GM12874 (cell line): Measurements from ENCODE around the gene NREP.

Experiments
- TF ChIP-seq, protein P1 (sequence below): IDR thresholded peaks from 2 replicates; pipeline ENCODE4 v1.5.1; 2011; ENCODE audit warnings: low read depth, mild to moderate bottlenecking, control low read depth, low read length, moderate library complexity; ENCODE audit not compliant: insufficient read depth

Gene NREP

DNA sequence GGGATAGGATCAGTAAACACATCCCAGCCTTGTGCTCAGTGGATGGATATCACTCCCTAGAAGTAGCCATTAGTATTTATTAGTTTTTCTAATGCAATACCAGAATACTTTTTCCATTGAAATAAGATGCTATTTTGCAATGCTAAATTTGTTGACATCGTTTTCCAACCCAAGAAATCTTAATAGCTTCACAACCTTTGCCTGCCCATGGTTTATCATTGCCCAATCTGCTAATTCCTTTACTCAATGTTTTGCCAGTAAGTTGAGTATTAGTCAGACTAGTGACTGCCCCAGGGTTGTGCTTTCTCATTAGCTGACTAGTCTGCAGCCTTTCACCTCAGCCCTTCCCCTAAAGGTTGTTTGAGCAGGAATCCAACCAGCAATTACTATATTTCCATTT lies 62.9 kb downstream of the NREP start:
- TF ChIP-seq, protein P1, sequence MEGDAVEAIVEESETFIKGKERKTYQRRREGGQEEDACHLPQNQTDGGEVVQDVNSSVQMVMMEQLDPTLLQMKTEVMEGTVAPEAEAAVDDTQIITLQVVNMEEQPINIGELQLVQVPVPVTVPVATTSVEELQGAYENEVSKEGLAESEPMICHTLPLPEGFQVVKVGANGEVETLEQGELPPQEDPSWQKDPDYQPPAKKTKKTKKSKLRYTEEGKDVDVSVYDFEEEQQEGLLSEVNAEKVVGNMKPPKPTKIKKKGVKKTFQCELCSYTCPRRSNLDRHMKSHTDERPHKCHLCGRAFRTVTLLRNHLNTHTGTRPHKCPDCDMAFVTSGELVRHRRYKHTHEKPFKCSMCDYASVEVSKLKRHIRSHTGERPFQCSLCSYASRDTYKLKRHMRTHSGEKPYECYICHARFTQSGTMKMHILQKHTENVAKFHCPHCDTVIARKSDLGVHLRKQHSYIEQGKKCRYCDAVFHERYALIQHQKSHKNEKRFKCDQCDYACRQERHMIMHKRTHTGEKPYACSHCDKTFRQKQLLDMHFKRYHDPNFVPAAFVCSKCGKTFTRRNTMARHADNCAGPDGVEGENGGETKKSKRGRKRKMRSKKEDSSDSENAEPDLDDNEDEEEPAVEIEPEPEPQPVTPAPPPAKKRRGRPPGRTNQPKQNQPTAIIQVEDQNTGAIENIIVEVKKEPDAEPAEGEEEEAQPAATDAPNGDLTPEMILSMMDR: no peak

DNA sequence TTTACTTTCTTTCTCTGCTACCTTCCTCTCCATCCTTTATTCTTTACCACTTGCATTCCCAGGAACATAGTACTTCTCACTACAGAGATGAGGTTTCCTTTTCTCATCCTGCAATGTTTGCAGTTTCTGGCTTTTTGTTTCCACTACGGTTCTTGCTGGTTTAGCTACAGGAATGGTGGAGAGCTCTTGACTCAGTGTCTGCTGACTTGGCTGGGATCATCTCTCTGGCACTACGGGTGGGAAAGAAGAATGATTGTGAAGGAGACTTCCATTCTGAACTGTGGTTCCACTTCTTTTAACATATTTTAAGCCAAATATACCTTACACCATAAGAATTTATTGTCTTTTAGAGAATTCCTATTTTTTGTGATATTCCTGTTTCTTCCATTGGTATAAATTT lies 65.1 kb downstream of the NREP start:
- TF ChIP-seq, protein P1: no peak

DNA sequence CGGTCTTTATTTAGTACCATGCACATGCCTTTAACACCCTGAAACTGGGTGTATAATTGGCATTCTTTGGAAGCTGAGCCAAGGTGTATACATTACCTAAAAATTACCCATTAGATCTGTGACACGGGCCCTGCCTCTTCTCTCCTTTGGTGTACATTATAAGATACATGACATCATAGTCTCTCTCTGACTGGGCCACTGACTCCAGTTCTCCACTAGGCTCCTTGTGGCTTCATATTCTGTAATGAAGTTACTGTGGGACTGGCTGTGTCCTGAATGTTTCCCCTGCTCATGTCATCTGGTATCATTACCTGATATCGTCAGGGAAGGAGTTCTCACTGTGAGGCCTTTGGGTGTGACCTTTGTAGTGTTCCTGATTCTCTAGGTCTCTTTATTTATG lies 65.5 kb downstream of the NREP start:
- TF ChIP-seq, protein P1: no peak

DNA sequence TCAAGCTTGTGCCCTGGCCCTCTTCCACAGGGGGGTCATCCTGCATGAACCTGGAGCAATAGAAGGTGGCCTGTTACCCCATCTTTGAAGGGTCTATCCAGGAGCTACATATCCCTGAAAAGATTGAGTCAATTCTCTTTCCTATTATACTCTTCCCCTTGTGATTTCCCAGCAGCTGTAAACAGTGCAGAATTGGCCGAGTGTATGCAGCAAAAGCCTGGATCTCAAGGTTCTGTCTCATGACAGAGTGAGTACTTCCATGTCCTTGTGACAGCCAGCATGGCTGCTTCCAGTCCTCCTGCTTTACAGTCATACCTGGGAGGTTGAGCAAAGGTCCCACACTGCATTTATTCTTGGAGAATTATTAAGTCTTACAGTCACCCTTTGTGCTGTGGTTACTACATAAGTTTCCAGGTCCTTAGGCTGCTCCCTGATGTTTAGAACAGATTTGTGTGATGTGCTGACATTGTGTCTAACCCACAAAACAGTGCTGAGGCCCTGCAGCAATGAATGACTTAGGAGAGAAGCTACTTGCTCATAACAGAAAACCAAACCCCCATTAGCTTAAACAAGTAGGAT lies 67.5 kb downstream of the NREP start:
- TF ChIP-seq, protein P1: no peak

DNA sequence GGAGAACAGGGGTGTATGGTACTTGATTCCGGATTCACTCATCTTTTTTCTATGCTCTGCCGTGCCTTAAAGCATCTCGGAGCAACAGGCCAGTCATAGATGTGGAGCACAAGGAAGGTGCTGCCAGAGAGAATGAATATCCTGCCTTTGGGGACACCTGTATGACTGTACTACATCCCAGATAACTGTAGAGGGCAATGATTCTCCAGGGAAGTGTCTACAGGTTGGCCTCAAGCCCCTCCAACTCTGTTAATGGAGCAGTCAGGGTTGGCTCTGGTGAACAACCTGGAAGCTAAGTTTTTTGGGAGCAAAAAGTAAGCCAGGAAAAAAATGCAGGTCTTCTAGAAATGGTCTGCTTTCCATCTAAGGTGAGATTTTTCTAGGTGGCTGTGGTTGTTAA lies 71.0 kb downstream of the NREP start:
- TF ChIP-seq, protein P1: no peak

DNA sequence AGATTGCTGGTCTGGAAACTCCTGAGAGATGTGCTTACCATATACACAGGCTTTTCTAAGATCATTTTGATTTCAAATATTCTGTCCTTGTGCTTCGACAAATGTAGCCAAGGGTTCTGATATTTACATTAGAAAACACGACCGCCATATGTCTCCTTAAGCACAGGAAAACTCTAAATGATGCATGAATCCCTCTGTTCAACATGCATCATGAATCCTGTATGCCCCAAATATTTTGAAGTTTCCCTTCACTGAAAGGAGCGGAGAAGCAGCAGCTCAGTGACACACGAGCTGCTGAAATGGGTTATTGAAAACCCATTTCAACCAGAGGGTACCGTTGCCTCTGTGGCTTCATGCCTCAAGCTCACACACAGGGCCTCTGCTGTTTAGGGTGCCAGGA lies 74.4 kb downstream of the NREP start:
- TF ChIP-seq, protein P1: no peak

DNA sequence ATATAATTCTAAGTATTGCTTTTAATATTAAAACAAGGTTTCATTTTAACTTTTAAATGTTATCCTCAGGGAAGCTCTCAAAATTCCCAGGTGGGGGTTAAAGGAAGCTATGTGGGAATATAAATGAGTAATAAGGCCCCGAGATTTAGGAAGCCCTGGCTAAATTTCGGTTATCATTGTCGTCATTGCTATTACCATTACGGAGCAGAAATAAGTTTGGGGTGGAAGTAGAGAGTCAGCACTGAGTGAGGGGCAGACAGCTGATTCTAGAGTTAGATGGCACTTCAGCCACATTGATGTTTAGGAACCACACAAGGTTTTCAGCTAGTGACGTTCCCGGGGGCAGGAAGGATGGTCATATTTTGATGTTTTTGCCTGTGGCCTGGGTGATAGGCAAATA lies 74.9 kb downstream of the NREP start:
- TF ChIP-seq, protein P1: no peak
